LNCaP clone FGC (cell line): Measurements from ENCODE around the gene TAS2R60.

ENCODE experiments used
- DNase-seq: peaks from one replicate; pipeline ENCODE4 v3.0.0-alpha.2; 2011; ENCODE audit warnings: low read depth
- H3K4me3 ChIP-seq: 2 replicates; pipeline ENCODE4 v1.5.1; 2011; ENCODE audit warnings: mild to moderate bottlenecking, low read depth, low read length, control low read depth
- TF ChIP-seq, protein P1 (sequence below): IDR thresholded peaks from 2 replicates; pipeline ENCODE4 v1.5.1; 2012; ENCODE audit warnings: mild to moderate bottlenecking; ENCODE audit not compliant: control insufficient read depth, insufficient read depth; ENCODE audit errors: extremely low read depth

The TAS2R60 gene

DNA sequence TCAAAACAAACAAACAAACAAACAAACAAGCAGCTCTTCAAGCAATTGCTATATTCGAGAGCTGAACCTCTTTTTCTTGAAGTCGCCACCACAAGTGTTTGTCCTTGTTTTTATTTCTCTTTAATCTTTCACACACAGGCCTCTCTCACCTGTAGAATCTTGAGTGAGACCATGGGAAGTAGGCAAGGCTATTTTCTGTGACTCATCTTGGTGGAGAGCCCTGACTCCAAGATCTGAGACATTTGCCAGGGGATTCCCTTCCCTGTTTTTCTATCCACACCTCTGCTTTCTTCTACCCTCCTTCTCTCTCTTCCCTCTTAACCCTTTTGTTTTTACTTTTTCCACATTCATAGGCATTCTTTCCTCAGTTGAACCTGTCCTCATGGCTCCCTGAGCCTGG lies 8.0 kb upstream of the TAS2R60 start:
- H3K4me3 ChIP-seq = no peak overlapping the region
- TF ChIP-seq, protein P1, sequence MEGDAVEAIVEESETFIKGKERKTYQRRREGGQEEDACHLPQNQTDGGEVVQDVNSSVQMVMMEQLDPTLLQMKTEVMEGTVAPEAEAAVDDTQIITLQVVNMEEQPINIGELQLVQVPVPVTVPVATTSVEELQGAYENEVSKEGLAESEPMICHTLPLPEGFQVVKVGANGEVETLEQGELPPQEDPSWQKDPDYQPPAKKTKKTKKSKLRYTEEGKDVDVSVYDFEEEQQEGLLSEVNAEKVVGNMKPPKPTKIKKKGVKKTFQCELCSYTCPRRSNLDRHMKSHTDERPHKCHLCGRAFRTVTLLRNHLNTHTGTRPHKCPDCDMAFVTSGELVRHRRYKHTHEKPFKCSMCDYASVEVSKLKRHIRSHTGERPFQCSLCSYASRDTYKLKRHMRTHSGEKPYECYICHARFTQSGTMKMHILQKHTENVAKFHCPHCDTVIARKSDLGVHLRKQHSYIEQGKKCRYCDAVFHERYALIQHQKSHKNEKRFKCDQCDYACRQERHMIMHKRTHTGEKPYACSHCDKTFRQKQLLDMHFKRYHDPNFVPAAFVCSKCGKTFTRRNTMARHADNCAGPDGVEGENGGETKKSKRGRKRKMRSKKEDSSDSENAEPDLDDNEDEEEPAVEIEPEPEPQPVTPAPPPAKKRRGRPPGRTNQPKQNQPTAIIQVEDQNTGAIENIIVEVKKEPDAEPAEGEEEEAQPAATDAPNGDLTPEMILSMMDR = no peak
- no peak for DNase-seq

DNA sequence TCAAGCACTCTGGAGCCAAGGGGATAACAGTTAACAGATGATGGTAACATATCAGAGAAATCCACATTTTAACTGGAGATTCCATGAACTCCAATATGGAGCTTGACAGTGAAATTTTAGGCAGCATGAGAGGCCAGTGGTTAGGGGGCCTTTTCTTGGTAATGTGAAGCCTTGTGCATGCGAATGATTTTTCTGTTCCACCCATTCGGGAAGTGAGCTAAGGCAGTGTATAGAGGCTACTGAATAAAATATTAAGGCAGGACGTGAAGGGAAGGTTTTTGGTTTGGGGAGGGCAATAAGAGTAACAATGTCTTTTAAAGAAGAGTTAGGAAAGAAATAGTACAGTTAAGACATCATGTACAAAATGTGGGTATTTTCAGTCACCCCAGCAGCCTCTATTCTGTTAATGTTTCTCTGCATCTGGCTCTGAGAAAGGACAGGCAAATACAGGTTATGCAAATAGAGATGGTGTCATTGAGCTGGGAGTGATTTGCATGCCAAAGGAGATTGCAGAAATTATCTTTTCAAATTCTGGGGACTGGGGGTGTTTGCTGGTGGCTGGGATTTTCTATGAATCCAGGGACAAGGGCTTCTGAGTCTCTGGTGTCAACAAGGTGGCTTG lies 6.8 kb upstream of the TAS2R60 start:
- DNase-seq = no peak
- H3K4me3 ChIP-seq = no peak overlapping the region
- TF ChIP-seq, protein P1 = no peak

DNA sequence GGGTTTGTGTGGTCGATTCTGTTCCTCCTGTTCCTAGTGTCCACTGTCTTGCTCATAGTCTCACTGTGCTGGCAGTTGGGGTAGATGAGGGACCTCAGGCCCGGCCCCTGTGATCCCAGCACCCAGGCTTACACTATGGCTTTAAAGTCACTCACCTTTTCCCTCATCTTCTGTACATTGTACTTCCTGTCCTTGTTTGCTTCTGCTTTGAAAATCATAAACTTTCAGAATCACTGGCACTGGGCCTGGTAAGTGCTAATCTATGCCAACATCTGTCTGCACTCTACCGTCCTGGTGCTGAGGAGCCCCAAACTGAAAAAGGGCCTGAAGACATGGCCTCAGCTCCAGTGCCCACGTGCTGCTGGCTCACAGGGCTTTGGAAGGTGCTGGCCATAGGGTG lies 5.7 kb upstream of the TAS2R60 start:
- no peak overlapping the region for H3K4me3 ChIP-seq
- TF ChIP-seq, protein P1 = no peak
- DNase-seq = no peak

DNA sequence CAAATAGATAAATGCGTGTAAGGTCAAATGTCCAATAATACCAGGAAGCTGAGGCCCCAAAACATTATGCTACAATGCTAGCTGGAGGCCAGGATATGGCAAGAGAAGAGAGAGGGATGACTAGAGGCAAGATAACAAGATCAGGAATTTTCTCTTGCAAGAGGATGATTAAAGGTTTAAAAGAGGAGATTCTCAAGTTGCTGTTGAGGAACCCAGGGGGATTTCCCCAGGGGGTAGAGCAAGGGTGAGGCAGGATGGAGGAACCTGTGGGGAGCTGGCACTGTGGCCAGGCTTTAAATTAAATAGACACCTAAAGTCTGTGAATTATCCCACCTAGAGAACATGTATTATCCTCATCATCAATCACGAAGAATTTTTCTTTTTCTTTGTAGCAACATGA lies 3.4 kb upstream of the TAS2R60 start:
- no peak overlapping the region for H3K4me3 ChIP-seq
- TF ChIP-seq, protein P1 = no peak
- no peak for DNase-seq

DNA sequence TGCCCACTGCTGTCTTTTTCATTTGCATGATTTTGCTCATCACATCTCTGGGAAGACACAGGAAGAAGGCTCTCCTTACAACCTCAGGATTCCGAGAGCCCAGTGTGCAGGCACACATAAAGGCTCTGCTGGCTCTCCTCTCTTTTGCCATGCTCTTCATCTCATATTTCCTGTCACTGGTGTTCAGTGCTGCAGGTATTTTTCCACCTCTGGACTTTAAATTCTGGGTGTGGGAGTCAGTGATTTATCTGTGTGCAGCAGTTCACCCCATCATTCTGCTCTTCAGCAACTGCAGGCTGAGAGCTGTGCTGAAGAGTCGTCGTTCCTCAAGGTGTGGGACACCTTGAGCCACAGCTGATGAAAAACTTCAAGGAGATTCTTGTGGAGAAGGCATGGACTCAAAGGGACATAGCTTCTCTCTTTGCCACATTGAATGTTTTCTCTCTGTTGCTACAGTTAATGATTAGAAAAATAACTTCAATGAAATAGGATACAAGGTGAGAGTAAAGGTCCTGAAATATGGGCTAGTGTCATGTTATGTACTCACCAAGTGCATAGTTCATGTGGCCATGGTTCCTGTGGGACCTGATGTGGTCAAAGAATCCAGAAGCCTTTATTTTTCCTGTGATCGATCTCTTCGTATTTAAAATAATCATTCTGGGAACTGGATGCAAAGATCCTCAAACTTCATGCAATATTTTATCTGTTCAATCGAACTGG lies 970 bp downstream of the TAS2R60 start:
- no peak for DNase-seq
- TF ChIP-seq, protein P1 = no peak
- no peak overlapping the region for H3K4me3 ChIP-seq

DNA sequence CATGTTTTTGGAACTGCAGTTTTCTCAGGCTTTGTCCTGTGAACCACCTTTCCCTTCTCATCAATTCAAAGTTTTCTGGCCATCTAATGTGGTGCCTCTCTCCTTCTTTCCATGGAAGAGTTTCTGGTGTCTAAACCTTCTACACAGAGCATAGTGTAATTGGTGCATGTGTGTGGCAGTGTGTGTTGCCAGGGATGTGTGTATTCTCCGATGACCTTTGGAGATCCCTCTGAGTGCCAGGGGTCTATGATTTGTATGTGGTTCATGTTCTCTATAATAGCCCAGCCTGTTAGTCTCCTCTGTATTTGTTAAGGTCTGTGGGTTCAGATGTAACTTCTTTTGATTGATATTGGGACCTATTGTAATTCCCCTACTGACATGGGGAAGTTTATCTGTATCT lies 1.5 kb downstream of the TAS2R60 start:
- TF ChIP-seq, protein P1 = no peak
- no peak for DNase-seq

More for the DNA sequence above, 1.5 kb downstream of the TAS2R60 start:
- H3K4me3 ChIP-seq = no peak overlapping the region
